Renal cortical epithelial cell (primary cell): ENCODE measurements around the gene CHMP1B. TPM values are rescaled to one million over a fixed set of nuclear protein-coding genes. Genes with fewer than 3 reads are reported as not detected.
"Not testable (repeated sequence)": the region's sequence is repeated elsewhere in the genome, so short reads cannot be mapped to it uniquely, and the experiment has no call there.

Source experiments
- DNase-seq: peaks from one replicate; pipeline ENCODE4 v3.0.0-alpha.2; 2011; ENCODE audit warnings: low read depth
- total RNA-seq: library from RNA; depleted of rRNA; stranded (reverse); fragments of >200 nt; gene quantifications from 2 replicates; pipeline ENCODE4 v1.2.3, GENCODE V29; 2014

The CHMP1B gene
- total RNA-seq, 1 donor from 2014 or later, result 106 TPM

DNA sequence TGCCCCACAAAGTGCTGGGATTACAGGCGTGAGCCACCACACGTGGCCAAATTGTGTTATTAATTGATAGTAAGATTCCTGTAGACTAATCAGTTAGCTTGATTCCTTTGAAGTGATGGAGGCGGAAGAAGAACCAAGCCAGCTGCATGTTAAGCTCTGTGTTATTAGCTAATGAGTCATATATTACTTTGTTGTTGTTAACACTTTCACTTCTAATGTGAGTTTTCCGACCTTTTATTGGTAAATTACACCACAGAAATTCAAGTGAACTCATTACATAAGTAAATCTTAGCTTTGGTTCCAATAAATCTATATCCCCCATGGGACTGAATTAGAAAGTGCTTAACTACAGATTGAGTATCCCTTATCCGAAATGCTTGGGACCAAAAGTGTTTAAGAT lies 20.3 kb downstream of the CHMP1B start:
- DNase-seq, result peak; percentile 40

DNA sequence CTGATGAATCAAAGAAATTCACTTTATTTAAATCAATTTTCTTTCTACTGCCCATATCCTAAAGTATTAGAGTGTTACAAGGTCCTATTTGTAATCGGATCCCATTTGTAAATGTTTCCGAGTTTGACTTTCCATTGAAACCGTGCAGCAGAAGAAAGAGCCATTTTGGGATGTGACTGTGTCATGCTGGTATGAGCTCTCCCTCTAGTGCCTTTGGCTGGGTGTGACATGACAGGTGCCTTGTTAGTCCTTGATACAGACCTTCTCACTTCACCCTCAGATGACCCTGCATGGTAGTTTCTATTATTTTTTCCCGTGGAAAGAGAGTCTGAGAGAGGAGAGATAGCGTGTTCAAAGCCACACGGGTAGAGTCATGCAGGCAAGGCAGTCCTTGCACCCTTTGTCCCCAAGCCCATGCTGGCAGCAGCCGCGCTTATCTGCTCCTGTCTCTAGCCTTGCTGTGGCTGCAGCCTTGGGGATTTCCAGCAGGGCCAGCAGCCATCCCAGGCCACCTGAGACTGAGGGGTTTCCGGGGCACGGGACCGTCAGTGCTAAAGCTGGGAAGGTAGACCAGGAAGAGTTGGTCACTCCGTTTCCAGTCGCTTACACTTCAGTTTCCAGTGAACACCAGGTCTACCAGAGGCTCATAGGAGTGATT lies 21.4 kb downstream of the CHMP1B start:
- peak; percentile 54 for DNase-seq

DNA sequence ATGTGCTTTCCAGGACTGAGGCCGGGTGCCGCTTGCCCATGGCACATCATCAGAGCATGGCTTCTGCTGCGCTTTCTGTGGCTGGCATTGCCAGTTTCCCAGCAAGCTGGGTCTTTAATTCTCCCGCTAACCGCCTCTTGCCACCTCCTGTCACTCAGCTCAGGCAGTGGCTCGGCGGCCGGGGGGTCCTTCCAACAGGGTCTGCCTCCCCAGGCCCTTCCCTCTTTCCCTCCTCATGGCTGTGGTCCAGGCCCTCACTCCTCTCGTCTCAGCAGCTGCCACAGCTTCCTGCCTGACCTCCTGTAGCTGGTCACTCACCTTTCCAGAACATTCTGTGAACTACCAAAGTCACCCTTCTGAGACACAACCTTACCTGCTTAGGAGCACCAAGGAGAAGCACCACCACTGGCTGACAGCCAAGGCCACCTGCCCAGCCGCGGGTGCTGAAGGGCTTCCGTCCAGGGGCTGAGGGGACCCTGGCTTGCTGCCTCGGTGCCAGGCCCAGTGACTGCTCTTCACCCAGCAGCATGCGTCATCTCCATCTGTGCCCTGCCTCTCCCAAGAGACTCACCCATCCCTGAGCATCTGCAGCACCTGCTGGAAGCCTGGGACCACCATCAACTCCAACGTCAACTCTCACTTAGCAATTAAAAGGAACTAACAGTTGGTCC lies 22.6 kb downstream of the CHMP1B start:
- no peak for DNase-seq

DNA sequence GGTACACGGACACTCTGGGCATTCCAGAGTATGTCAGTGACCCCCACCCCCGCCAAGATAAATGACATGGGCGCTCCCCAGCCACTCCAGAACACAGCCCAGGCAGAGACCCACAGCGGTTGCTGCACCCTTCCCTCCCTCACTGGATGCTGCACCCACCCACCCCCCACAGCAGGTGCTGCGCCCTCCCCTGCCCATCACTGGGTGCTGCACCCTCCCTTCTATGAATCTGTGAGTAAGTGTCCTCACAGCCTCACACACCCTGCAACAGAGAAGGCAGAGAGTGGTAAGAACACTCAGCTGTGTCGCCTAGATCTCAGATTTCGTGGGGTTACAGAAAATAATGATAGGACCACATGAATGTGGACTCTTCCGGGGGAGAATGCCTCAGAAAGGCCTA lies 23.5 kb downstream of the CHMP1B start:
- no peak for DNase-seq

DNA sequence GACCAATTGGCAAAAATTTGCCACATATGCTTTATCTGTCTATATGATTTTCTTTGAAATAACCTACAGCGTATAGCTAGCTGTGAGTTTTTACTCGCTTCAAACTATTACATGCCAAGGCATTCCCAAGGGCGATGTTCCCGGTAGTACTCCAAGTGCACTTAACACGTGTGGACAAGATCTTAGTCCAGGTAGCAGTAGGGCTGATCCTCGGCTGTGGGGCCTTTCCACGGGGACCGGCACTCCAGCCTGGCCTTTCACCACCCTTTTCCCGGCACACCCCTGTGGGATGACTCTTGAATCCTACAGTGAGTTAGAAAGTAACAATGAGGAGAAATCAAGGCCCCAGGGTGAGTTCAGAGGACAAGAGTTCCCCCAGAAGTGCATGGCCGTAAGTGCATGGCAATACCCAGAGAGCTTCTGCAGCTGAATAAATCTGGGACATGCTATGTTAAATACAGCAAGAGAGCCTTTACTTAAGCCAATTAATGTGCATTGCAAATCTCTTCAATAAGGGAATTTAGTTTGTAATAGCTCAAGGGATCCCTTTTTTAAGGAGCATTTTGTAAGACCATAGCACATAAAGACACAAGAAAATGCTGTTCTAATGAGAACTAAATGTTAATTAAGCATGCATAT lies 26.4 kb downstream of the CHMP1B start:
- DNase-seq, result no peak

DNA sequence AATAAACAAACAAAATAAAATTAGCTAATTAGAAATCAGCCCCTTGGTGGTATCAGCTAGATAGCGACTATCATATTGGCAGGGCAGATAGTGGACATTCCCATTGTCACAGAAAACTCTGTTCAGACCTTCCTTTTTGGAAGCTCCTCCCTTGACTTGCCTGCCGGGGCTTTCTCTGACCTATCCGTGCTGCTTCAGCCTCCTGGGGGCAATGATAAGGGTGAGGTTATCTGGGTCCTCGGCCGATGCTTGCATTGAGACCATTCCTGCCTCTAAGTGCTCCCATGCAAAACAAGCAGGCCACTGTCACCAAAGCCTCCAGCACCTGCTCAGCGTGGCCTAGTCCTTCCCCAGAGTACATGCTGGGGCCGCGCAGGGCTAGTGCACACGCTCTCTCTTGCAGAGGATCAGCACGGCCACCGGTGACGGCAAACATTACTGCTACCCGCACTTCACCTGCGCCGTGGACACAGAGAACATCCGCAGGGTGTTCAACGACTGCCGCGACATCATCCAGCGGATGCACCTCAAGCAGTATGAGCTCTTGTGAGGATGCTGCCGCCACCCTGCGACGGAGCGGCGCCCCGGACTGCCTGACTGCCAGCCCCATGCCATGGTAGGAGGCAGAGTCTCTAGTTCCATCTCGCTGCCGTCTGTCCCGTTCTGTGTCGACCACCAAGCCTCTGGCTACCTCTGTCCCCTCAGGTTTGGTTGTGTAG lies 29.5 kb downstream of the CHMP1B start:
- no peak for DNase-seq

DNA sequence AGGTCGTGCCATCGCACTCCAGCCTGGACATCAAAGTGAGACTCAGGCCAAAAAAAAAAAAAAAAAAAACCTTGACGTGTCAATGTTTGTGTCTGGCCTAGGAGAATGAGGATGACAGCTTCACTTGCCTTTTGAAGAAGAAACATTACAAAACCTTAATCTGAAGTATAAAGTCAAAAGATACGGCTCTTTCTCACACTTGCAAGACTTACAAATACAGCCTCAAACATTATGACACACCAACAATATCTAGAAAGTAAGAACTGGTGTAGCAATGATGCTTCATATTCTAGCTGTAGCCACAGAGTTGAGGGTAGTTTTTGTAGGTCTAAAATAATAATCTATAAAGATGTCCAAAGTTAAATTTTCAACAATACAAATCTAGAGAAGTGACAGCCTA lies 31.4 kb downstream of the CHMP1B start:
- no peak for DNase-seq

DNA sequence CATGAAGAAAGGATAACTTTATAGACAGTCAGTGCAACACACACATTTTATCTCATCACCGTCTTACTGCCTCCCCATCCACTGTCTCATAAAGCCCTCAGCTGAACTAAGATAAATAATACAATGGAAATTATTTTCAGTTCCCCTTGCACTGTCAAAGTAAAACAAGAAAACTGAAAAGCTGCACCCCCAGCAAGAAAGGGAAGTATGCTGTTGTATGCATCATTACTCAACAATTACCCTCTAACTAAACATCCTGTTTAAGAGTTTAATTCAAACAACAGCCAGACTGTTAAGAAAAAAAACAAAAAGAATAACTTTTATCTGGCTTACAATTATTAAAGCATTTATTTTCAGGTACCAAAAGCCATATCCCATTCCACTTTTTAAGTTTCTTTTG lies 31.9 kb downstream of the CHMP1B start:
- DNase-seq, result peak; percentile 29

DNA sequence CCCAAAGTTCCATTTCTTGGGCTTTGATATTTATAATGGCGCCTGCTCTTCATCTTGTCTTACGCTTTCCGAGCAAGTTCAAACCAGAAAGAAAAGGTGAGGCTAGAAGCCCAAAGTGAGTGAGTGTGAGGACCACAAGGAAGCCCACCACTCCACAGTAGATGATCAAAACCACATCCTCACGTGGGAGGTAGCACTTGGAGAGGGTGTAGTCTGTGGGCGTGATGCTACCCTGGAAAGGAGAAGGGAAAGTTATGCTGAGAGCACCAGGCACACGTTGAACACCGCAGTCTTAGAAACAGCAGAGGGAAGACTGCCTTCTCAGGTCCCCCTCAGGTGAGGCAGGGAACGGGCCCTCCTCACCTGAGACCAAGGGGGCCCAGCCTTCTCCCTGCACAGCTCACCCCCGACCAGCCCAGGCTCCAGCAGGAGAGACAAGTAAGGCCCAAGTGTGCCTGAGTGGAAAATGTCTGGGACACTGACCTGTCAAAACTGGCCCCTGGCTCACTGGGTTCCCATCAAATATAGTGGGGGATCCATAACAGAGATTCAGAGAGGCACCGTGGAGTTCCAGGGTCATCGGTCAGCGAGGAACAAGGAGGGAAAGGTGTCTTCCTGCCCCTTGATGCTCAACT lies 33.3 kb downstream of the CHMP1B start:
- no peak for DNase-seq

DNA sequence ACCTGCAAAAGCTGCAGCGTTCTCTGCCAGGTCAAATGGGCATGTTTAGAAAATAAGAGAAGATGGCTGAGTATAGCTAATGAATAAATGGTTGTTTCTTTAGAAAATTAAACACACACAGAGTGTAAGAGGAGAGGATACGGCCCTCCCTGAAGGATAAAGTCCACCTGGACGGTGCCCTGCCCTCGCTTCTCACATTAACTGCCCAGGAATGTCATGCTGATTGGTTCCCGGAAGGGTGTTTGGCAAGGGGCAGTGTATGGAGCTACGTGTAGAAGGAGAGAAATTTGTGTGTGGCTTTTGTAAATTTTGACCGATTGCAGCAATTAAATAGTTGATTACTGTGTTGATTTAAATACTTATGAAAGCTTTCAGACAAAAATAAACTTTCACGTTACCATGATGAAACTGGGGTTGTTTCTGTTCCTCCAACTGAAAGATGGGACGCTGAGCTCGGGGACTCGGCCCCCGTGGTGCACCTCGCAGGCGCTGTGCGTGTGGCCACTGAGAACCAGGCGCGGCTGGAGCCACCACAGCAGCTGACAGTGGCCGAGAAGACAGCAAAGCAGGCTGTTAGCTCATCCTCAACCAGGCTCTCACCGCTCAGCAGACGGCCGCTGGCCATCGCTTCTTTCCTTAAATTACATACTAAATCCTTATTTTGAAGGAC lies 34.2 kb downstream of the CHMP1B start:
- DNase-seq, result peak; percentile 31

DNA sequence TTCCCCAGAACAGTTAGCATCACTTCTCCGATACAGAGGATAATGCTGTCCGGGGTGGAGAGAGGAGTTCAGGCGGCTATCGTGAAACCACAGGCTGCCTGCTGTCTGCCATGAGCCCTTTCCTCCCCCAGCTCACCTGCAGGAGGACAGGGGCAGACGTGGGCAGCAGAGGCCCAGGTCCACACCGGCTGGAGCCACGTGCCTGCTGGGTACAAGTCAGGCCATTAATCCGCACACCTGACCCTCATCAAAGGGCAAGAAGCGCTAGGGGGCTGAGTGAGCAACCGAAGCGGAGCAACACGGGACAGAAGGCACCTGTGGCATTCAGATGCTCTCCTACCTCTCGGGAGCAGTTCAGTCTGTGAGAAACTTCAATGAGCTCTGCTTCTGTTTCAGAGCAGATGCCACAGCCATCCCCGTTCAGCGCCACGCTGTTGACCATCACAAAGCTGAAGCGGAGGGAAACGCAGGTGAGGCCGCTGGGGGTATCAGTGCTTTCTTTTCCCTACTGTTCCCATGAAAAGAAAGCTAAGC lies 35.4 kb downstream of the CHMP1B start:
- DNase-seq, result no peak

DNA sequence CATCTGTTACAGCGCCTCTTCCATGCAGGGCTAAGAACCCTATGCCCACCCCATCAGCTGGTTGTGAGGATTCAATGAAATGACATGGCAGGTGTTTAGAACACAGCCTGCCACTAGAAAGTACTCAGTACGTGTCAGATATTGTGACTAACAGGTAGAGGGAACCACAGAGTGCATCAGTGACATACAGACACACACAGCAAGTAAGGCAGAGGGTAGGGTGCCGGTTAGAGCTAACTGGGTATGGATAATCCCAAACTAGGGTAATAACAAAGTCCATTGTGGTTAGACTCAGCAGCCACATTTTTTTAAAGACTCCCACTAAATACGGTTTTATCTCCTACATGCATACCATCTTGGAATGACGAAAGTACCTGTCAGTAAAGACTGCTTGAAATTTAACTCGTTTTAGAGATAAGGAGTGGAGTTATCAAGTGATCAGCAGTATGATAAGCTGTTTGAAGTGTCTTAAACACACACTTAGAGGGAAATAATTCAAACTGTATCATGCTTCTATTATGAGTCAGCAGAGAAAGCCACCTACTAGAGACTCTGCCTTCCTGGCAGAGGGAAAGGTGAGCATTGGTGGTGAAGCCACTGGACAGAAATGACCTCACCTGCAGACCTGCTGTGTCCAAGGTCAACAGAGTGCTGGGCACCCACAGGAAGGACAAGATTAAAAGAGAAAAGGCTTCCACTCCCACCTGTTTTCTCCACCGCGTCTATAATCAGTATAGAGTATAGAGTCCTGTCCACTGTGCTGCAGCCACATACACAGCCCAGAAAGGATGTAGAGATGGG lies 36.3 kb downstream of the CHMP1B start:
- DNase-seq, result peak; percentile 35

DNA sequence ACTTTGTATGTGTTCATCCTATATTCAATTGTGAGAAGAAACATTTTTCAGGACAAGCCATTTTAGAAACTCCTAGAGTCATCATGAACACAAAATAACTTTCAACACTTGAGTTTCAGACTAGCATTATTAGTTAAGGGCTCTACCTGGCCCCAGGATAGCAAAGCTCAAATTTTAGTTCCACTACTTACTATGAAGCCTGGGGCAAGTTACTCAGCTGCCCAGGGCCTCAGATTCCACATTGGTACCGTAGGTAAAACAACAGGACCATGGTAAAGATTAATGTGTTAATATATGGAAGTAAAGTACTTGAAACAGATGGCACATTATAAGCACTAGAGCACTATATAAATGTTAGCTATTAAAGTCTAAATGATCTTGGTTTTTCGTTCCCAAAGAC lies 37.5 kb downstream of the CHMP1B start:
- no peak for DNase-seq

DNA sequence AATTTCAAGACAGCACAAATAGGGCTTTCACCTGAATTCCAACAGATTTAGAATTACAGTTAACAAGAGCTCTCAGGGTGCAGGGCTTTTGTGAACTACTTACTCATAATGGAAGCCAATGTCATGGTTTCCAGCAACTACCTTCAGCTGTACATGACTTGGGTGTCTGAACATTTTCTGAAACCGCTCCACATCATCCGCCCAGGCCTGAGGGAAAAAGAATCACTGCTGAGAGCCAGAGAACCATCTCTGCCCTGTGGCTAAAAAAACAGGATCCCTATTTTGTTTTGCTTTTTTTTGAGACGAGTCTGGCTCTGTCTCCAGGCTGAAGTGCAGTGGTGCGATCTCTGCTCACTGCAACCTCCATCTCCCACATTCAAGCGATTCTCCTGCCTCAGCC lies 38.1 kb downstream of the CHMP1B start:
- no peak for DNase-seq

DNA sequence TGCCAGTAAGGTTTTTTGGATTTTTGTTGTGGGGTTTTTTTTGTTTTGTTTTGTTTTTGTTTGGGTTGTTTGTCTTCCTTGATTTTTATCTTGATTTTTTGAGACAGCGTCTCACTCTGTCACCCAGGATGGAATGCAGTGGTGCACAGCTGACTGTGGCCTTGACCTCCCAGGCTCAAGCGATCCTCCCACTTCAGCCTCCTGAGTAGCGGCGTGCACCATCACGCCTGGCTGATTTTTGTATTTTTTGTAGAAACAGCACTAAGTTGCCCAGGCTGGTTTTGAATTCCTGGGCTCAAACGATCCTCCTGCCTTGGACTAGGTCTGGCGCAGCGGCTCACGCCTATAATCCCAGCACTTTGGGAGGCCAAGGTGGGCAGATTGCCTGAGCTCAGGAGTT lies 40.5 kb downstream of the CHMP1B start:
- DNase-seq, result no peak

DNA sequence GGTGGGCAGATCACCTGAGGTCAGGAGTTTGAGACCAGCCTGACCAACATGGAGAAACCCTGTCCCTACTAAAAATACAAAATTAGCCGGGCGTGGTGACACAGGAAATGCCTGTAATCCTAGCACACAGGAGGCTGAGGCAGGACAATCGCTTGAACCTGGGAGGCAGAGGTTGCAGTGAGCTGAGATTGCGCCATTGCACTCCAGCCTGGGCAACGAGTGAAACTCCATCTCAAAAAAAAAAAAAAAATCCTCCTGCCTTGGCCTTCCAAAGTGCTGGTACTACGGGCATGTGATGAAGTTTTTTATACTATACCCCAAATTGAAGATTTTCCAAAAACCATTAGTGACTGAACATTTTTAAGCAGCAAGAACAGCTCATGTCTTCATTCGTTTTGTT lies 41.2 kb downstream of the CHMP1B start:
- DNase-seq, result not testable (repeated sequence)

DNA sequence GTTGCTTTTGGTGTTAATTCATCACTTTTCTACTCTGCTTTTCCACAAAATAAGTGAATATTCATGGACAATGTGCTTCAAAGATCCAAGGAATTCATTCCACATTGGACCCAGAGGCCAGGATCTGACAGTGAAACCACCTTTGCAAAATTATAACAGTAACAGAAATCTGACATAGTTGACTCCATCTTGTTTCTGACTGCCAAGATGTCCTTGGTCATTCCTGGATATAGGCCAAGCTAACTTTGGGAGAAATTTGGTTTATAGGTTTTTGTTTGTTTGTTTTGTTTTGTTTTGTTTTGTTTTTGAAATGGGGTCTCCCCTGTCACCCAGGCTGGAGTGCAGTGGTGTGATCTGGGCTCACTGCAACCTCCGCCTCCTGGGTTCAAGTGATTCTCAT lies 46.6 kb downstream of the CHMP1B start:
- DNase-seq, result no peak

DNA sequence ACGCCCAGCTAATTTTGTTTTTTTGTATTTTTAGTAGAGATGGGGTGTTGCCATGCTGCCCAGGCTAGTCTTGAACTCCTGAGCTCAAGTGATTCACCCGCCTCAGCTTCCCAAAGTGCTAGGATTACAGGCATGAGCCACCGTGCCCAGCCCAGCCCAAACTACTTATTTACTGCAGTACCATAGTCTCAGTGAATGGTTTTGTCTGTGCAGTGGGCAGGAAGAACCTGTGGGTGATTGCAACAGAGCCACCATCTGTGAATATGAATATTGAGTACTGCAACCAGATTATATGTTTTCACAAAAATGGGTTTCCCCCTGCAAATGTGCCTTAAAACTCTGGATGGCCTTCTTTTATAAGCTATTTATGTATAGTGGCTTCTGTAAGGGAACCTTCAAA lies 47.9 kb downstream of the CHMP1B start:
- no peak for DNase-seq

DNA sequence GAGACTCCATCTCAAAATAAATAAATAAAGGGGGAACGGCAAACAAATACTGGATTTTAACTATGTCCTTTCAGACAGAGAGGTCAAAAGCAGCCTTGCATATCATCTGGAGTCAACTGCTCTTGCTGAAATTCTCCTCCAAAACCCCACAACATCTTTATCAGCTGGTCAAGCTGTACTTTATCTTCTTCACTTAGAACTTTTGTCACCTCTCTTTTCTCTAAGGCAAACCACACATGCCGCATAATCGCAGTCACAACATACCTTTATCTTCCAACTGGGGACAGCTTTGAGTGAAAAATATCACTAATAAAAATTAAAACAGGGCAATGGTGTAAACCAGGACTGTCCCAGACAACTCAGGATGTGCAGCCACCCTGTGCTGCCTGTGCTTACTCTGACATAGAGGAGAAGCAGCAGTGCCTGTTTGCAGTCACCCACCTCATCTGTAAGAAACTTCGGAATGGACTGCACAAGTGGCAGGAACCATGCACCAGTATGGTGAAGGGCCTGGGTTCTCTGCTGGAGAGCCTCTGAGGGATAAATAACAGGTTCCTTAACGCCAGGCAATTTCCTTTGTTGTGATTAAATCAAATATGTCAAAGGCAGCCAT lies 50.7 kb downstream of the CHMP1B start:
- no peak for DNase-seq
